Activated T-cell treated with anti-CD3 and anti-CD28 coated beads, Interleukin-2, amount 50 U/mL, for 24 hours (primary cell): Measurements from ENCODE around the gene XRRA1.
"Not testable (repeated sequence)": the region's sequence is repeated elsewhere in the genome, so short reads cannot be mapped to it uniquely, and the experiment has no call there.

Experiments
- DNase-seq: peaks from one replicate; pipeline ENCODE4 v3.0.0-alpha.2; 2020
- H3K27ac Mint-ChIP-seq: 2 replicates; pipeline ENCODE4 v1.8.0; 2020; ENCODE audit warnings: mild to moderate bottlenecking, mixed read lengths
- H3K27me3 Mint-ChIP-seq: 2 replicates; pipeline ENCODE4 v1.8.0; 2020; ENCODE audit warnings: mixed read lengths
- H3K36me3 Mint-ChIP-seq: 2 replicates; pipeline ENCODE4 v1.8.0; 2020; ENCODE audit warnings: low read depth, mixed read lengths
- H3K4me1 Mint-ChIP-seq: 2 replicates; pipeline ENCODE4 v1.8.0; 2020; ENCODE audit warnings: low read depth, mixed read lengths
- H3K4me3 Mint-ChIP-seq: 2 replicates; pipeline ENCODE4 v1.8.0; 2020; ENCODE audit warnings: mild to moderate bottlenecking, moderate library complexity, mixed read lengths
- H3K9me3 Mint-ChIP-seq: 2 replicates; pipeline ENCODE4 v1.8.0; 2020; ENCODE audit warnings: mixed read lengths

Gene XRRA1

DNA sequence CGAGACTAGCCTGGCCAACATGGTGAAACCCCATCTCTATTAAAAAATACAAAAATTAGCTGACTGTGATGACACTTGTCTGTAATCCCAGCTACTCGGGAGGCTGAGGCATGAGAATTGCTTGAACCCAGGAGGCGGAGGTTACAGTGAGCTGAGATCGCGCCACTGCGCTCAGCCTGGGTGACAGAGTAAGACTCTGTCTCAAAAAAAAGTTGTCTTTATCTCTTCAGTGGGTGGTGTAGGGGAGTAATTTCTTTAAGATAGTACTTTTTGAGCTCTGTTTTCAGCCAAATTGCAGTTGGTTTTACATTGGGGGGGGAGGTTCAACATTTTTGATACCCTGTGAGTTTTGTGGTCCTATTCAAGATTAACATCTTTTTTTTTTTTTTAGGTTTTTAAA lies 11.2 kb upstream of the XRRA1 start:
- H3K4me1 Mint-ChIP-seq = peaks cover 74% of the 10 kb centered on the region
- not testable (repeated sequence) for H3K27ac Mint-ChIP-seq, H3K27me3 Mint-ChIP-seq, DNase-seq, H3K4me3 Mint-ChIP-seq, H3K9me3 Mint-ChIP-seq
- peaks cover 84% of the 10 kb centered on the region for H3K36me3 Mint-ChIP-seq

DNA sequence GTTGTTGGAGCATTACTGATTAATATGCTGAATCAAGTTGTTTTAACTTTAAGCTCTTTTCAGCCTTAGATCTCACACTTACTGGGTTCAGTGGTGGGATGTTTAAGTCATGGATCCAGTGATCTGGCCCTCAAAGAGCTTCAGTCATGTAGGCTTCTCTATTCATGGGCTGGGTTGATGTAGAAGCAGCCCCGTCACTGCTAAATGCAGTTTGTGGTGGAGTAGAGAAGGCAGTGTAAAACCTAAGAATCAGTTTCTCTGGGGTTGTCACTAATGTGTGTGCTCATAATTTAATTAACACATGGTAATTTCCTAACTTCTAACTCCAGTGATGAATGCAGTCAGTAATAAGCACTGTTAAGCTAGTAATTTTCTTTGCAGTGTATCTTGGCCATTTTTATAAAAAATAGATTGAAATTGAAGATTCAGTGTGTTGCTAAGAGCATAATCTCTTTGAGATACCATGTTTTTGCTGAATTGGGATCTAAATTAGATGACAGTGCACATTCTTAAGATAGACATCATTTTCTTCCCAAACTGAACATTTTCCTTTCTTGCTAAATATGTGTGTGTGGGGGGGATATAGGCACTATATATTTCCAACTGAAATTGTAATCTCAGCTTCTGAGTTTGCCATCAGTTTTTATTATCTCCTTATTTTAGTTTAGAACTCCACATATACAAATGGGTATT lies 9.2 kb upstream of the XRRA1 start:
- DNase-seq = no peak
- H3K27ac Mint-ChIP-seq = no peak overlapping the region
- peaks cover 86% of the 10 kb centered on the region for H3K36me3 Mint-ChIP-seq
- H3K4me3 Mint-ChIP-seq = no peak overlapping the region
- H3K27me3 Mint-ChIP-seq = no peaks in the 10 kb centered on the region
- H3K4me1 Mint-ChIP-seq = peaks cover 88% of the 10 kb centered on the region
- no peaks in the 10 kb centered on the region for H3K9me3 Mint-ChIP-seq

DNA sequence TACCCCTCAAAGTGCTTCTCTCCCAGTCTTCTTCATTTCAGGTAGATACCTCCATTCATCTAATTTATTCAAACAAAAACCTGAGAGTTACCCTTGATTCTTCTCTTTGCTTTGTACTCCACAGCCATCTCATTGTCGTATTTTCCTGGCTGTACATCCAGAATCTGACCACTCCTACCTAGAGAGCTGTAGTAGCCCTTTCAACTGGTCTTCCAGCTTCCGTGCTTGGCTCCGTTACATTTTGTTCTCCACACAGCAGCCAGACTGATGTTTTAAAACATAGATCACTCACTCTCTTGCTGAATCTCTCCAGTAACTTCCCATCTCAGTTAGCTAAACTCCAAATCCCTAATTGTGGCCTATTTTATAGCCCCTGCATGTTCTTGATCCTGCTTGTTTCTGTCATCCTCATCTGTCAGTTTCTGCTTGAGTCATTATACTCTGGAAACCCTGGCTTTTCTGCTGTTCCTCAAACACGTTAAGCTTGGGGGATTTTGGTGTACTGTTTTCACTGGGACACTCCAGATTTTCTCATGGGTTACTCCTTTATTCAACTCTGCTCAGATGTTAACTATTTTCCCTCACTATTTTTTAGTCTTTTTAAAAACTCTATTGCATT lies 7.6 kb upstream of the XRRA1 start:
- peak overlapping the region; percentile 20 for H3K27ac Mint-ChIP-seq
- peaks cover 84% of the 10 kb centered on the region for H3K4me1 Mint-ChIP-seq
- peaks cover 82% of the 10 kb centered on the region for H3K36me3 Mint-ChIP-seq
- no peaks in the 10 kb centered on the region for H3K9me3 Mint-ChIP-seq
- no peak for DNase-seq
- no peaks in the 10 kb centered on the region for H3K27me3 Mint-ChIP-seq
- no peak overlapping the region for H3K4me3 Mint-ChIP-seq

DNA sequence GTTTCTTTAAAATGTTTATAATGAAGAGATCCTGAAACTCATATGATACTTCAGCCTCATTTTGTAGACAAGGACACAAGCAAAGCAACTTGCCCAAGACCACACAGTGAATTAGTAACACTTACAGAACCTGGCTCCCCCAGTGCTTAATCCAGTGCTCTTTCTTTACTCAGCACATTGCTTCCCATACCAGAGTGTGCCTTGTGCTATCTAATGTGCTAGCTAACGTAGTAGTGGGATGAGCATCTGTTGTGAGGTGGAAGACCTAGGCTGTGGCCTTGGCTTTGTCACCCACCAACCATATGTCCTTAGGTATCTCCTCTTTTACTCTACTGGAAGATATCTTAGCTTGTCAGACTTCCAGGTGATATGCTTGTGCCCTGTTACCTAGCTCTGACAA lies 5.3 kb upstream of the XRRA1 start:
- Mint-ChIP-seq H3K27me3 (no peaks in the 10 kb centered on the region), H3K27ac (no peak overlapping the region), H3K36me3 (peaks cover 86% of the 10 kb centered on the region), H3K9me3 (no peaks in the 10 kb centered on the region), H3K4me3 (no peak overlapping the region), H3K4me1 (peaks cover 80% of the 10 kb centered on the region)
- no peak for DNase-seq

DNA sequence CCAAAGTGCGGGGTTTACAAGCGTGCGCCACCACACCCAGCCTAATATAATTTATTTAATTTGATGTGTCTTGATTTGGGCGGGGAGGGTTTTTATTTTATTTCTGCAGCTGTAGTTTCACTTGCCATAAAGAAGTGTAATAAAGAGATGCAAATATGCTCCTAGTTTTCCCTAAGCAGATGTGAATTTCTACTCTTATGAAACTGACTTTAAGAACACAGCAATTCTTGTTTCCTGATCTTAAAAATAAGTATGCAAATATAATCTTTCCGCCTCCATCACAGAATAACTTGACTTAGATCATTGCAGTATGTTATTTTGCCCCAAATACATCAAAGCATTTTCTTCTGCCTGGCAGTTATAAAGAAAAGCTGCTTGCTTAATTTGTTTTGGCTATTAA lies 4.6 kb upstream of the XRRA1 start:
- H3K27me3 Mint-ChIP-seq = no peaks in the 10 kb centered on the region
- H3K9me3 Mint-ChIP-seq = no peaks in the 10 kb centered on the region
- peaks cover 86% of the 10 kb centered on the region for H3K36me3 Mint-ChIP-seq
- H3K4me1 Mint-ChIP-seq = peaks cover 74% of the 10 kb centered on the region
- peak overlapping the region; percentile 12 for H3K27ac Mint-ChIP-seq
- no peak for DNase-seq
- H3K4me3 Mint-ChIP-seq = no peak overlapping the region

DNA sequence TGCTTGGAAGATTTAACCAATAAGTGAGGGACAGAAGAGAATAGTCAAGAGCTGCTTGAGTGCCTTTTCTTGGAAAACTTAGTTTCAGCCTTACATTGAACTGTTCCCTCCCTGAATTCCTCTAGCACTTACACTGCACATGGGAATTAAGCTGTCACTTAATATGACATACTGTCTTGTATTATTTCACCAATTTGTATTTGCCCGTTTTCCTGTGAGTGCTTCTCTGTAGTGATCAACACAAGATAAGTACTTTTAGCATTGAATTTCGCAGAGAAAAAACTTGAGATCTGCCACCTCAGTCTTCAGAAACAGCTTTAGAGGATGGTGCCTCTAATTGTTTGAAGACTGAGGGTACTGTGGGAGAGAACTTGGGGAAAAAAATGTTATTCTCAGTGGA lies 3.9 kb upstream of the XRRA1 start:
- Mint-ChIP-seq H3K4me3 (no peak overlapping the region), H3K27ac (no peak overlapping the region), H3K36me3 (peaks cover 82% of the 10 kb centered on the region), H3K9me3 (no peaks in the 10 kb centered on the region), H3K27me3 (no peaks in the 10 kb centered on the region), H3K4me1 (peaks cover 70% of the 10 kb centered on the region)
- DNase-seq = no peak

DNA sequence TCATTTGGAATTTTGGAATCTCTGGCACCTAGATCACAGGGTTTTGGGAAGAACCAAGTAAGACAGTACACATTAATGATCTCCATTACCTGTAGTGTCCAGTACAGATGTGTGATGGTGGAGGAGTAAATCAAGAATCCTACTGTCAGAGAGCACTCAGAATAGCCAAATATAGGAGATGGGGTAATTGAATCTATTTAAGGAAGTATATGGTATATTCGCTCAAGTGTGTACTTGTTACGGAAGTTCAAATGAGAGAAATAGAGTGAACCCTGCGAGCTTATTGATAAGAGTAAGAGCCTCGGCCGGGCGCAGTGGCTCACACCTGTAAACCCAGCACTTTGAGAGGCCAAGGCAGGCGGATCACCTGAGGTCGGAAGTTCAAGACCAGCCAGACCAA lies 2.3 kb upstream of the XRRA1 start:
- Mint-ChIP-seq H3K9me3 (no peaks in the 10 kb centered on the region), H3K4me3 (peak overlapping the region; percentile 99), H3K27me3 (no peaks in the 10 kb centered on the region), H3K27ac (peak overlapping the region; percentile 23), H3K4me1 (peaks cover 60% of the 10 kb centered on the region), H3K36me3 (peaks cover 72% of the 10 kb centered on the region)
- DNase-seq = no peak

DNA sequence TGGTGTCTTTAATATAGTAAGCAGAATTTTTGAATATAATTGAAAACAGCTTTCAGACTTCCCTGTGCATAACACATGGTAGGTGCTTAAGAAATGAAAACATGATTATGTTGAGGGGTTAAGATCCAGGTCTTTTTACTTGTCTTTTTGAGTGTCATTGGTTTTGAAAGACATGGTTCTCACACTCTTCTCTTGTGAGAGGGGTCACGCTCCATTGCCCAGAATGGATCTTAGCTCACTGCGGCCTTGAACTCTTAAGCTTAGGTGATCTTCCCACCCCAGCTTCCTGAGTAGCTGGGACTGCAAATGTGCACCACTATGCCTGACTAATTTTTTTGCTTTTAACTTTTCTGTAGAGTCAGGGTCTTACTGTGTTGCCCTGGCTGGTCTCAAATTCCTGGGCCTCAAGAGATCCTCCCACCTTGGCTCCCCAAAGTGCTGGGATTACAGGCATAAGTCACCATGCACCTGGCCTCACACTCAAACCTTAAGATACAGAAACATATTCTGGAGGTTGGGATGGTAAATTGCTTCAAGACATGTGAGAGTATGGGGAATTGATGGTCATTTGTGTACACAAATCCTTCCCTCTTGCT lies 1.6 kb upstream of the XRRA1 start:
- Mint-ChIP-seq H3K27ac (peak overlapping the region; percentile 98), H3K36me3 (peaks cover 68% of the 10 kb centered on the region), H3K27me3 (no peaks in the 10 kb centered on the region), H3K4me3 (peak overlapping the region; percentile 99), H3K4me1 (peaks cover 56% of the 10 kb centered on the region), H3K9me3 (no peaks in the 10 kb centered on the region)
- DNase-seq = no peak

DNA sequence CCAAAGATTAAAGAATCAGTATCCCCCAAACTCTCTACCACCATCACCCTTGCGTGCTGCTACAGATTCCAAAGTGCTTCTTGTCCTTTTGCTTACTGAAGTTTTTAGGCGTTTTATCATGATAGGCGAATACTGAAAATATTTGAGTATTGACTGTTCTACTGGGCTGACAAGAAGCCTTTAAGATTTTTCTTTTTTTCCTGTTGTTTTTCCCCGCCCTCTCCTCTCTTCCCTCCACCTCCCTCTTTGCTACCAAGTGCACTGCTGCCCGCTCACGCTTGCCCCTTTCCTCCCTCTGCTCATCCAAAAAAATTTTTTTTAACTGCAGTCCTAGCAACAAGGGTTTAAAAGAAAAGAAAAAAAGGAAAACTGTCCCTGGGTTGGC lies 854 bp upstream of the XRRA1 start:
- peaks cover 67% of the 10 kb centered on the region for H3K36me3 Mint-ChIP-seq
- H3K9me3 Mint-ChIP-seq = no peaks in the 10 kb centered on the region
- H3K27ac Mint-ChIP-seq = peak overlapping the region; percentile 98
- no peak for DNase-seq
- H3K27me3 Mint-ChIP-seq = no peaks in the 10 kb centered on the region
- peaks cover 54% of the 10 kb centered on the region for H3K4me1 Mint-ChIP-seq
- H3K4me3 Mint-ChIP-seq = peak overlapping the region; percentile 99

DNA sequence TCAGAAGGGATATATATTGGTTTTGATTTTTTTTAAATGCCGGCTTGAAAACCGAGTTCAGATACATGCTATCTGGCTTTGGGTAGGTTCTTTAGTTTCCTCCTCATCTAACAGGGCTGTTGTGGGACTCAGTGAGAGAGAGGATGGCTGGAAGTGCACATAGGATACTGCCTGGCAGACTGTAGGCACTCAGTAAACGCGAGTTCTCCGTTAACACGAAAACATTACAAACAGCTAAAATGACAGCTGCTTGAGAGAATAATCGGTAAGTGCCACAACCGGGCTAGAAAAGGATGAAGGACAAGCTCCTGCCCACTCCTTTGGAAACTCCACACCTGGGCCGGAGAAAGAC lies 369 bp downstream of the XRRA1 start:
- DNase-seq = no peak
- no peaks in the 10 kb centered on the region for H3K9me3 Mint-ChIP-seq
- no peaks in the 10 kb centered on the region for H3K27me3 Mint-ChIP-seq
- peaks cover 67% of the 10 kb centered on the region for H3K36me3 Mint-ChIP-seq
- H3K4me3 Mint-ChIP-seq = peak overlapping the region; percentile 99
- peak overlapping the region; percentile 98 for H3K27ac Mint-ChIP-seq
- peaks cover 51% of the 10 kb centered on the region for H3K4me1 Mint-ChIP-seq

DNA sequence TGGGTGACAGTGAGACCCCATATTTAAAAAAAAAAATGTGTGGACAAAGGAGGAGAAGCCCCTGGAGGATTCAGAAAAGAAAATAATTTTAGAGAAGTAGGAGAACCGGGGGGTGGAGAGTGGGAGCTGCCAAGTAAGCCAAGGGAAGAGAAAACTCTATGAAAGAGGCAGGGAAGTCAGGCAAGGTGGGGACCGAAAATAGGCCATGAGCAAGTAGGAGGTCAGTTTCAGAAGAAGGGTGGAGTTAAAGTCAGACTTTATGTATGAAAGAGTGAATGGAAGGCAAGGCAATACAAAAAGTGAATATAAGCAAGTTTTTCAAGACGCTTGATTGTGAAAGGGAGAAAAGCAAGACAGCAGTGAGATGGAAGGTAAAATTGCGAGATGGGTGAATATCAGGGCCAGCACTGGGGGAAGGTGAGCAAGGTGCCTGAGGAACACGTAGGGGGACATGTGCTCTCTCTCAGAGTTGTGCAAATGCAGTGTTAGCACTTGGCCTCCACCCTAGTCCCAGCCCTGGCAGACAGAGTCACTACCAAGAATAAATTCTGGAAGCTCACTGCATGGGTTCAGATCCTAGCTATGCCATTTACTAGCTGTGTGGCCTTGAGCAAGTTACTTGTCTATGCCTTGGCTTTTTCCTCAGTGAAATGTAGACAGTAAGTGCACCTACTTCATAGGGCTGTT lies 6.7 kb downstream of the XRRA1 start:
- H3K27ac Mint-ChIP-seq = no peak overlapping the region
- peaks cover 31% of the 10 kb centered on the region for H3K4me1 Mint-ChIP-seq
- H3K27me3 Mint-ChIP-seq = no peaks in the 10 kb centered on the region
- no peak for DNase-seq
- no peaks in the 10 kb centered on the region for H3K9me3 Mint-ChIP-seq
- no peak overlapping the region for H3K4me3 Mint-ChIP-seq
- peaks cover 58% of the 10 kb centered on the region for H3K36me3 Mint-ChIP-seq

DNA sequence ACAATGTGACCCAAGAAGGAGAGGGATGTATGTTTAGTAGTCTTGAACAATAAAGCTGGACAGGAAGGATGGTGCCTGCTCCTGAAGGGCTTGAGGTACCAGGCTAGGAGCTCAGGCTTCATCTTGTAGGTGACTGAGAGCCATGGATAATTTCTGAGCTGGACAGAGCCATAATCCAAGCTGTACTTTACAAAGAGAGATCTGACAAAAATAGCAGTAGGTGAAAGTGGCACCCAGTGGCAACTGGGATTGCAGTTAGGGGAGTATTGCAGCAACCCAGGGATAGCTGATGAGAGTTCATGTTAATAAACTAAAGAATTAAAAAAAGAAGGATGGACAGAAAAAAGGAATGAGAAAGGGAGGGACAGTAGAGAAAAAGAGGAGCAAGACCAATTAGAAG lies 7.4 kb downstream of the XRRA1 start:
- H3K4me1 Mint-ChIP-seq = peaks cover 31% of the 10 kb centered on the region
- H3K27me3 Mint-ChIP-seq = no peaks in the 10 kb centered on the region
- peak overlapping the region; percentile 2 for H3K27ac Mint-ChIP-seq
- H3K9me3 Mint-ChIP-seq = no peaks in the 10 kb centered on the region
- DNase-seq = no peak
- H3K4me3 Mint-ChIP-seq = no peak overlapping the region
- peaks cover 65% of the 10 kb centered on the region for H3K36me3 Mint-ChIP-seq

DNA sequence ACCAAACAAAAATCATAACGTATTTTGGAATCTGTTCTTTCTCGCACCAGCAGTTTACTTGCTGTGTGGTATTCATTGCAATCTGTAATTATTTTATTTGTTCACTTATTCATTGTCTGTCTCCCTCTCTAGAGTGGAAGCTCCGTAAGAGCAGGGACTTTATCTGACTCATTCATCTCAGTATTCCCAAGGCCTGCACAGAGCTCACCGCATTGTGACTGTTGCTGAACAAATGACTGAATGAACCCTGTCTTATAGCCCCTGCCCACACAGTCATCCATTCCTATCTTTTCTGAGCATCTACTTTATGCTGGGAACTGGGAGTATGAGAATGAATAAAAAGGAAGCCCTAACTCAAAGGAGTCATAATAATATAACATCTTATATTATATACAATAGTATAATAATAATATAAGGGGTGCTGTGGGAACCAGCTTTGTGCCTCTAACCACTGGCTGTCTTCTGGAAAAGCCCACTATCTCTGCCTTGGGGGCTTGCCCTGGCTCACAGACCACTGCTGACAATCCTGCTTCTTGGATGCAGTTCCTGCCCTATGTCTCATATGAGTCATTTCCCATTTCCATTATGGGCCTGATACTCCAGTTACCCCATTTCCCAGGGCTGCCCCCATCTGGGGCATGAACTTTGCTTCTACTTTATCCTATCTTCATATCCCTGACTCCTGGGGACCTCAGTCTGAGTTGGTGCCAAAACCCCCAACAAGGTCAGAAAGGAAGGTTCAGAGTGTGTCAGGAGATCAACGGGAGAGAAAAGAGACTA lies 11.0 kb downstream of the XRRA1 start:
- no peaks in the 10 kb centered on the region for H3K9me3 Mint-ChIP-seq
- no peaks in the 10 kb centered on the region for H3K27me3 Mint-ChIP-seq
- H3K27ac Mint-ChIP-seq = no peak overlapping the region

DNA sequence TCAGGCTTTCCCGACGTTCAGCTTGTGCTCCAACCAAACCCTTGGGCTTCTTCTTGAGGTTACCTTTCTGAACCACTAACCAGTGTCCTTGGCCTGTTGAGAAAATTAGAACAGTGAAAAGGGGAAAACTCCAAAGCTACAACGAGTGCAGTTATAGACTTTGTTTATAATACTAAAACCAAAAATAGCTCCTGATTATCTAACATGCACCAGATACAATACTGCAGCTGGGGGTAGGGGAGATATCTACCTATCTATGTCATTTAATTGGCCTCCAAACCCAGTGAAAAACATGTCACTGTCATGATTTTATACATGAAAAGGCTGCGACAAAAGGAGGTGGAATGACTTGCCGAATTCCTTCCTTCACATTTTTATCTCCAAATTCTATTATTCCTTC lies 11.9 kb downstream of the XRRA1 start:
- Mint-ChIP-seq H3K36me3 (peaks cover 76% of the 10 kb centered on the region), H3K4me1 (peaks cover 16% of the 10 kb centered on the region), H3K27ac (no peak overlapping the region), H3K27me3 (no peaks in the 10 kb centered on the region), H3K4me3 (no peak overlapping the region), H3K9me3 (no peaks in the 10 kb centered on the region)
- DNase-seq = no peak

More for the DNA sequence above, 11.0 kb downstream of the XRRA1 start:
- Mint-ChIP-seq H3K4me1 (peaks cover 16% of the 10 kb centered on the region), H3K36me3 (peaks cover 72% of the 10 kb centered on the region), H3K4me3 (no peak overlapping the region)
- no peak for DNase-seq
